H1 (cell line): ENCODE measurements around the gene NLRC3.

Experiments used
- CEBPB ChIP-seq: IDR thresholded peaks from 2 replicates; pipeline ENCODE4 v1.6.1; 2012; ENCODE audit warnings: low read depth, low read length
- CTCF ChIP-seq, 3 experiments: IDR thresholded peaks; 1 replicate in 2 of 3; 2 replicates in 1 of 3; pipeline versions ENCODE4 v1.5.1 to v1.6.1; 2011; ENCODE audit warnings: low read length in 3 of 3, mild to moderate bottlenecking in 3 of 3, inconsistent platforms in 2 of 3, low read depth in 1 of 3, moderate library complexity in 1 of 3; ENCODE audit not compliant: insufficient read depth in 1 of 3; ENCODE audit errors: control extremely low read depth in 1 of 3
- GABPA ChIP-seq: IDR thresholded peaks from 2 replicates; pipeline ENCODE4 v1.6.1; 2011; ENCODE audit warnings: mild to moderate bottlenecking, low read length, moderate library complexity, borderline replicate concordance; ENCODE audit not compliant: insufficient read depth
- JUN ChIP-seq: IDR thresholded peaks from 2 replicates; pipeline ENCODE4 v1.6.1; 2011; ENCODE audit warnings: low read depth, mild to moderate bottlenecking, improper control_type of control experiment, low read length
- NRF1 ChIP-seq: IDR thresholded peaks from 2 replicates; pipeline ENCODE4 v1.6.1; 2011; ENCODE audit warnings: mild to moderate bottlenecking, low read depth, low read length, improper control_type of control experiment
- RAD21 ChIP-seq, 2 experiments: IDR thresholded peaks in 1 of 2; conservative IDR thresholded peaks in 1 of 2; 2 replicates each; pipeline ENCODE4 v1.6.1; 2011; ENCODE audit warnings: low read depth in 2 of 2, low read length in 2 of 2, improper control_type of control experiment in 1 of 2, inconsistent platforms in 1 of 2, mild to moderate bottlenecking in 1 of 2, moderate library complexity in 1 of 2
- SIX5 ChIP-seq: IDR thresholded peaks from 2 replicates; pipeline ENCODE4 v1.6.1; 2011; ENCODE audit warnings: mild to moderate bottlenecking, low read depth, low read length
- SP1 ChIP-seq: IDR thresholded peaks from 2 replicates; pipeline ENCODE4 v1.6.1; 2011; ENCODE audit warnings: low read depth, low read length
- USF2 ChIP-seq: IDR thresholded peaks from 2 replicates; pipeline ENCODE4 v1.6.1; 2011; ENCODE audit warnings: low read length, improper control_type of control experiment
- TF ChIP-seq, protein P1 (sequence below): IDR thresholded peaks from 2 replicates; pipeline ENCODE4 v1.6.1; 2012; ENCODE audit warnings: inconsistent platforms

GRCh38 chr16:3582276-3583165 is 5.3 kb upstream of the NLRC3 start:
- TF ChIP-seq CTCF (IDR thresholded peaks at IDR 0.05; ENCODE audit: control extremely low read depth in 1 of 3, insufficient read depth in 1 of 3, low read depth in 1 of 3, low read length in 3 of 3) (no peak), SP1 (no peak), USF2 (no peak), GABPA (no peak), CEBPB (no peak), JUN (no peak), RAD21 (IDR thresholded peaks at IDR 0.05 in 1 of 2, conservative IDR thresholded peaks at IDR 0.05 in 1 of 2; ENCODE audit: low read depth in 2 of 2, low read length in 2 of 2) (no peak), SIX5 (no peak), NRF1 (no peak)
- TF ChIP-seq, protein P1, sequence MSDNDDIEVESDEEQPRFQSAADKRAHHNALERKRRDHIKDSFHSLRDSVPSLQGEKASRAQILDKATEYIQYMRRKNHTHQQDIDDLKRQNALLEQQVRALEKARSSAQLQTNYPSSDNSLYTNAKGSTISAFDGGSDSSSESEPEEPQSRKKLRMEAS: no peak
